ENCODE results near the gene MAD2L2.

MAD2L2 gene

GRCh38 chr1:11640944-11641343 is 40.0 kb downstream of the MAD2L2 start:
- Histone ChIP-seq H3K27me3 (ENCODE audit: control insufficient read depth in 5 of 5, insufficient read depth in 4 of 5, low read length in 5 of 5) (peaks cover 5 to 17% (median 13%) of the 10 kb centered on the region in 5 donors), H3K36me3 (ENCODE audit: control insufficient read depth in 5 of 5, insufficient read depth in 5 of 5, low read length in 5 of 5) (no peaks in the 10 kb centered on the region), H3K27ac (ENCODE audit: low read depth, low read length) (no peak overlapping the region), H3K9me3 (ENCODE audit: control insufficient read depth in 5 of 5, low read length in 5 of 5) (no peaks in the 10 kb centered on the region), H3K9ac (ENCODE audit: low read length in 5 of 5) (no peak overlapping the region), H3K4me1 (ENCODE audit: control insufficient read depth in 5 of 5, insufficient read depth in 5 of 5, low read length in 5 of 5) (peaks cover 0 to 16% (median 0%) of the 10 kb centered on the region in 5 donors), H3K4me3 (ENCODE audit: low read depth in 1 of 5, low read length in 5 of 5) (no peak overlapping the region)

DNA sequence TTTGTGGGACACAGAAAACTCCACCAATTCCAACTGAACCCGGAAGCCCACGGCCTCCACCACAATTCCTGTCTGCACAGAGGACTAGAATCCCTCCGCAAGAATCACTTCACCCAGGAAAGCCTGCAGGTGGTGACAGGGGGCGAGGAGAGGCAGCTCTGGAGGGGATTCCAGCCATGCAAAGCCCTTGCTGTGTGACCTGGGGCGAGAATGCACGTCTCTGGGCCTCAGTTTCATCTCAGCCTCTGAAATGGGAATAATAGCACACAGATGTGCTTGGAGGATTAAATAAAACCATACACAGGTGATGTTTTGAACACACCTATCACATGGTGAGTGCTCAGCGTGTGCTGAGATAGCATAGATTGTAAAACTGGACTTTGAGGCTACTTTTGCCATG is 40.8 kb downstream of the MAD2L2 start:
- Histone ChIP-seq H3K27ac (ENCODE audit: low read depth, low read length) (no peak overlapping the region), H3K4me1 (ENCODE audit: control insufficient read depth in 5 of 5, insufficient read depth in 5 of 5, low read length in 5 of 5) (peaks cover 0 to 16% (median 0%) of the 10 kb centered on the region in 5 donors), H3K9me3 (ENCODE audit: control insufficient read depth in 5 of 5, low read length in 5 of 5) (no peaks in the 10 kb centered on the region), H3K9ac (ENCODE audit: low read length in 5 of 5) (no peak overlapping the region), H3K27me3 (ENCODE audit: control insufficient read depth in 5 of 5, insufficient read depth in 4 of 5, low read length in 5 of 5) (peaks cover 5 to 18% (median 13%) of the 10 kb centered on the region in 5 donors), H3K4me3 (ENCODE audit: low read depth in 1 of 5, low read length in 5 of 5) (no peak overlapping the region), H3K36me3 (ENCODE audit: control insufficient read depth in 5 of 5, insufficient read depth in 5 of 5, low read length in 5 of 5) (no peaks in the 10 kb centered on the region)

DNA sequence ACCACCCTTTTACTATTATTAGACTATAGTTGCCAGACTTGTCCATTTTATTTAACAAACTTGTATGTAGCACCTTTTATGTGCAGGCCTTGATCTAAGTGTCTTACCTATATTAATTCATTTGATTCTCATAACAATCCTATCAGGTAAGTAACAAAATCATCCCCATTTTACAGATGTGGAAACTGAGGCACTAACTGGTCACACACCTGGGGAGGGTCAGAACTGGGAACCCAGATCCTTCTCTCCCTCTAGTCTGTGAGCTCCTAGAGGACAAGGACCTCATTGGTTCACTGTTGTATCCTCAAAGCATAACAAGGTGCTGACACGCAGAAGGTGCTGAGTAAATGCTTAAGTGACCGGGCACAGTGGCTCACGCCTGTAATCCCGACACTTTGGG is 41.6 kb downstream of the MAD2L2 start:
- no peaks in the 10 kb centered on the region for H3K9me3 ChIP-seq (ENCODE audit: control insufficient read depth in 5 of 5, low read length in 5 of 5)
- H3K4me1 ChIP-seq (ENCODE audit: control insufficient read depth in 5 of 5, insufficient read depth in 5 of 5, low read length in 5 of 5): peaks cover 0 to 16% (median 0%) of the 10 kb centered on the region in 5 donors
- no peak overlapping the region for H3K27ac ChIP-seq (ENCODE audit: low read depth, low read length)
- peaks cover 5 to 19% (median 13%) of the 10 kb centered on the region in 5 donors for H3K27me3 ChIP-seq (ENCODE audit: control insufficient read depth in 5 of 5, insufficient read depth in 4 of 5, low read length in 5 of 5)
- H3K36me3 ChIP-seq (ENCODE audit: control insufficient read depth in 5 of 5, insufficient read depth in 5 of 5, low read length in 5 of 5): no peaks in the 10 kb centered on the region
- H3K9ac ChIP-seq (ENCODE audit: low read length in 5 of 5): no peak overlapping the region
- H3K4me3 ChIP-seq (ENCODE audit: low read depth in 1 of 5, low read length in 5 of 5): no peak overlapping the region

DNA sequence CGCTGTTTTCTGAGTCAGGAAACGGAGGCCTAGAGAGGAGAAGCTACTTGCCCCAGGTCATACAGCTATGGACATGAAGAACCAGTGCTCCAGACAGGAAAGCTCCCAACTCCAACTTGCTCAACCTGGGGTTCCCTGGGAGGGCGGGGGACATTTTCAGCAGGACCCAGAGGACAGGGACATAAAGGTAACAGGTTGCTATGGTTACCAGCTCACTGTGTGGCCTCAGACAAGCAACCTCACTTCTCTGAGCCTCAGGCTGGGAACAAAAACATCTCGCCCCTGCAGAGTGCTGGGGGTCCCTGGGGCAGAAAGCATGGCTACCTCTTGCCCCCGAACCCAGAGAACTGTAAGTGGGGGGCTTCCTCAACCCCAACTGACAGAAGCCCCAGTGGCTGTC is 42.8 kb downstream of the MAD2L2 start:
- H3K27ac ChIP-seq (ENCODE audit: low read depth, low read length): no peak overlapping the region
- H3K4me3 ChIP-seq (ENCODE audit: low read depth in 1 of 5, low read length in 5 of 5): no peak overlapping the region
- H3K36me3 ChIP-seq (ENCODE audit: control insufficient read depth in 5 of 5, insufficient read depth in 5 of 5, low read length in 5 of 5): no peaks in the 10 kb centered on the region
- peaks cover 0 to 16% (median 0%) of the 10 kb centered on the region in 5 donors for H3K4me1 ChIP-seq (ENCODE audit: control insufficient read depth in 5 of 5, insufficient read depth in 5 of 5, low read length in 5 of 5)
- peaks cover 5 to 26% (median 17%) of the 10 kb centered on the region in 5 donors for H3K27me3 ChIP-seq (ENCODE audit: control insufficient read depth in 5 of 5, insufficient read depth in 4 of 5, low read length in 5 of 5)
- no peaks in the 10 kb centered on the region for H3K9me3 ChIP-seq (ENCODE audit: control insufficient read depth in 5 of 5, low read length in 5 of 5)
- no peak overlapping the region for H3K9ac ChIP-seq (ENCODE audit: low read length in 5 of 5)

DNA sequence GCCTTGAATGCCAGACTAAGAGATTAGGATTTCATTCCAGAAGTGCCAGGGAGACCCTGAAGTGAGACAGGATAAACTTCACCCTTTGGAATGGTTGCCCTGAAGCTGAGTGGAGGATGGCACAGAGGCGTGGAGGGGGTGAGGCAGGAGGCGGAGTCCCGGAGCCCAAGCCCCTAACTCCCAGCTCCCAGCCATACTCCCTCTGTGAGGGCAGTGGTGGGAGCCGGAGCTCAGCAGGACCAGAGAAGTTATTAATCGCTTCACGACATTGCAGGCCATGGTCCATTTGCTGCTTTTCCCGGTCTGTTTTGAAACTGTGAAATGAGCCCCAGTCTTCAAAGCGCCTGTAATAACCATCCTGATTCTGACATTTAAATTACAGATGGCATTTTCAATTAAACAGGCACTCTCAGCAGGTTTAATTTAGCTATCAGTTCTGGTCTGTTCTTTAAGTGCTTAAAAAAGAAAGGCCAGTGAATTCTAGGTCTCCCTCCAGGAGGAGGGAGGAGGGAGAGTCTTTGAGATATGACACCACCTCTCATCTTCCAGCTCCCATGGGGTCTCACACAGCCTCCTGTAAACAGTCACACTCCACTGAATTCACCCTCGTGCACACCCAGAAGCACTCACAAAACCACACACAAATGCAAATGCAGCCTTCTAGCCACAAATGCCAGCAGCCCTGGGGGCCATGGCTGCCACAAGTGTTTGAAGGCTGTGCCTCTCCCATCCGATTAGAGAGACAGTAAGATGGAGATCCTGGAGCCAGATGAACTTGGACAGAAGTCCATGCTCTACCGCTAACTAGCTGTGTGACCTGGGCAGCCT is 46.4 kb downstream of the MAD2L2 start:
- no peaks in the 10 kb centered on the region for H3K36me3 ChIP-seq (ENCODE audit: control insufficient read depth in 5 of 5, insufficient read depth in 5 of 5, low read length in 5 of 5)
- H3K4me3 ChIP-seq (ENCODE audit: low read depth in 1 of 5, low read length in 5 of 5): no peak overlapping the region
- no peaks in the 10 kb centered on the region for H3K4me1 ChIP-seq (ENCODE audit: control insufficient read depth in 5 of 5, insufficient read depth in 5 of 5, low read length in 5 of 5)
- no peak overlapping the region for H3K9ac ChIP-seq (ENCODE audit: low read length in 5 of 5)
- H3K27ac ChIP-seq (ENCODE audit: low read depth, low read length): no peak overlapping the region
- no peaks in the 10 kb centered on the region for H3K9me3 ChIP-seq (ENCODE audit: control insufficient read depth in 5 of 5, low read length in 5 of 5)
- peaks cover 8 to 34% (median 13%) of the 10 kb centered on the region in 5 donors for H3K27me3 ChIP-seq (ENCODE audit: control insufficient read depth in 5 of 5, insufficient read depth in 4 of 5, low read length in 5 of 5)

DNA sequence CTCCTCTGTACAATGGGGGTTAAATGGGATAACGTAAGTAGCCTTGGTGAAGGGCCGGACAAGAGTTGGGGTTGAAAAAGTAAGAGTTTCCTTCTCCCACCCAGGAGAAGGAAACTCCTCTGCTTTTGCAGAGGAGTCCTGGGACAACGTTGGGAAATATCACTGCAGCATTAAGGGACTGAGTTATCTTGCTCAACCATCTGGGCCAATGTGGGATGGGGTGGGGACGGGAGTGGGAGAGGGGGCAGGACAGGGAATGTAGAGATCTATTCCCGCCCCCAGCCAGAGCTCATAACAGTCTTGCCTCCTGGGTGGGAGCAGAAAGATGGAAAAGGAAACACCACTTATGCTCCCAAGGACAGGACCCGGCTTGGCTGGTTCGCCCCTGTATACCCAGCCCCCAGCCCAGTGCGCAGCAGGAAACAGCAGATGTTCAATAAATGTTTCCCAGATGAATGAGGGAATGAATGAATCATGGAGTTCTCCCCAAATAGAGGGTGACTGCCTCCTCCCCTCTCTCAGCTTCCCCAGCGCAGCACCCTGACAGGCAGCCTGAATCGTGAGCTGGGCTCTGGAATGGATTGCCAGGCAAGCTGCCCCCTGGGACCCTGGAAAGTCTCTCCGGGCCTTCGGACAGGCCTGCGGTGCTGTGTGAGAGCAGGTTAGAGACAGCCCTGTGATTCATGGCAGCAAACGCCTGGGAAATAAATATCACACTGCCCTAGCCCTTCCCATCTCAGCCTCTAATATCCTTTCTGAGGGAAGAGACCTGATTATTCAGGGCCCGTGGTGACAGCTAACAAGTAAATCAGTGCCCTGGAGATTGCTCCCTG is 51.5 kb downstream of the MAD2L2 start:
- Histone ChIP-seq H3K4me1 (ENCODE audit: control insufficient read depth in 5 of 5, insufficient read depth in 5 of 5, low read length in 5 of 5) (no peaks in the 10 kb centered on the region), H3K27ac (ENCODE audit: low read depth, low read length) (no peak overlapping the region), H3K36me3 (ENCODE audit: control insufficient read depth in 5 of 5, insufficient read depth in 5 of 5, low read length in 5 of 5) (no peaks in the 10 kb centered on the region), H3K9ac (ENCODE audit: low read length in 5 of 5) (no peak overlapping the region), H3K4me3 (ENCODE audit: low read depth in 1 of 5, low read length in 5 of 5) (no peak overlapping the region), H3K27me3 (ENCODE audit: control insufficient read depth in 5 of 5, insufficient read depth in 4 of 5, low read length in 5 of 5) (peaks cover 5 to 44% (median 31%) of the 10 kb centered on the region in 5 donors), H3K9me3 (ENCODE audit: control insufficient read depth in 5 of 5, low read length in 5 of 5) (peaks cover 0 to 4% (median 0%) of the 10 kb centered on the region in 5 donors)

- no peak overlapping the region for H3K27ac ChIP-seq (ENCODE audit: low read depth, low read length)
- H3K4me3 ChIP-seq (ENCODE audit: low read depth in 1 of 5, low read length in 5 of 5): no peak overlapping the region
- H3K9me3 ChIP-seq (ENCODE audit: control insufficient read depth in 5 of 5, low read length in 5 of 5): peaks cover 0 to 4% (median 0%) of the 10 kb centered on the region in 5 donors
- no peak overlapping the region for H3K9ac ChIP-seq (ENCODE audit: low read length in 5 of 5)
- H3K27me3 ChIP-seq (ENCODE audit: control insufficient read depth in 5 of 5, insufficient read depth in 4 of 5, low read length in 5 of 5): peaks cover 5 to 37% (median 25%) of the 10 kb centered on the region in 5 donors
- H3K36me3 ChIP-seq (ENCODE audit: control insufficient read depth in 5 of 5, insufficient read depth in 5 of 5, low read length in 5 of 5): no peaks in the 10 kb centered on the region
- H3K4me1 ChIP-seq (ENCODE audit: control insufficient read depth in 5 of 5, insufficient read depth in 5 of 5, low read length in 5 of 5): no peaks in the 10 kb centered on the region
Observed at GRCh38 chr1:11628767-11629166, 52.2 kb downstream of the MAD2L2 start.

GRCh38 chr1:11626551-11626950 is 54.4 kb downstream of the MAD2L2 start:
- peaks cover 8 to 44% (median 25%) of the 10 kb centered on the region in 5 donors for H3K27me3 ChIP-seq (ENCODE audit: control insufficient read depth in 5 of 5, insufficient read depth in 4 of 5, low read length in 5 of 5)
- no peaks in the 10 kb centered on the region for H3K4me1 ChIP-seq (ENCODE audit: control insufficient read depth in 5 of 5, insufficient read depth in 5 of 5, low read length in 5 of 5)
- H3K4me3 ChIP-seq (ENCODE audit: low read depth in 1 of 5, low read length in 5 of 5): no peak overlapping the region
- H3K9ac ChIP-seq (ENCODE audit: low read length in 5 of 5): no peak overlapping the region
- H3K27ac ChIP-seq (ENCODE audit: low read depth, low read length): no peak overlapping the region
- no peaks in the 10 kb centered on the region for H3K36me3 ChIP-seq (ENCODE audit: control insufficient read depth in 5 of 5, insufficient read depth in 5 of 5, low read length in 5 of 5)
- peaks cover 0 to 4% (median 0%) of the 10 kb centered on the region in 5 donors for H3K9me3 ChIP-seq (ENCODE audit: control insufficient read depth in 5 of 5, low read length in 5 of 5)

Data from subcutaneous abdominal adipose tissue (tissue), 5 donors.